ENCODE data around the gene ZMYM2. TPM values are rescaled to one million over a fixed set of nuclear protein-coding genes. Genes with fewer than 3 reads are reported as not detected.

Gene ZMYM2
- total and polyA plus RNA-seq, 2 donors (not counting 3 experiments of a cell fraction or from before 2014, with no cell fraction given), result 14.7 to 75.3 TPM

GRCh38 chr13:20130012-20130411 lies 171.5 kb downstream of the ZMYM2 start:
- peaks cover 4% of the 10 kb centered on the region for H3K4me1 ChIP-seq (ENCODE audit: control insufficient read depth, extremely low read depth, insufficient read depth, low read length)
- dilution Hi-C loops (cut with MboI; ENCODE audit: extremely low pct_ligation_motif_present, low sequenced_read_pairs) (no loop called here), intact Hi-C loops (cut with micrococcal nuclease) (no loop called here)
- no peaks in the 10 kb centered on the region for H3K36me3 ChIP-seq (ENCODE audit: control insufficient read depth in 2 of 2, extremely low read depth in 1 of 2, insufficient read depth in 2 of 2, low read length in 2 of 2)
- H3K9me3 ChIP-seq (replicated peaks; ENCODE audit: control insufficient read depth, insufficient read depth, low read length), result no peaks in the 10 kb centered on the region
- CTCF ChIA-PET, result no interaction called here
- H3K27ac ChIP-seq (ENCODE audit: insufficient read depth, low read depth, low read length), result no peak overlapping the region
- H3K4me3 ChIP-seq (replicated peaks in 1 of 3; ENCODE audit: insufficient read depth in 1 of 3, low read depth in 1 of 3, low read length in 3 of 3), result no peak overlapping the region
- no peaks in the 10 kb centered on the region for H3K79me2 ChIP-seq (ENCODE audit: control insufficient read depth, insufficient read depth, low read length)
- no TSS peak for BruUV-seq (replicated peaks)
- peaks cover 25% of the 10 kb centered on the region in 2 experiments for H3K27me3 ChIP-seq (ENCODE audit: control insufficient read depth in 2 of 2, insufficient read depth in 2 of 2, low read length in 2 of 2)
- no peak overlapping the region for H2AFZ ChIP-seq (ENCODE audit: low read depth, low read length)
- DNase-seq (ENCODE audit: low read depth, low spot score), result no peak
- H3K9me1 ChIP-seq (replicated peaks; ENCODE audit: control insufficient read depth, extremely low read depth, insufficient read depth, low read length), result no peaks in the 10 kb centered on the region
- H3K4me2 ChIP-seq (ENCODE audit: insufficient read depth, low read length), result no peak overlapping the region
- no peak for FAIRE-seq
- H3K9ac ChIP-seq (replicated peaks; ENCODE audit: extremely low read depth, insufficient read depth, low read length), result no peak overlapping the region
- TF ChIP-seq JUN (IDR thresholded peaks at IDR 0.05; ENCODE audit: borderline replicate concordance, insufficient read depth, insufficient read length, low read depth), result no peak
- no peak for TF ChIP-seq MYC (IDR thresholded peaks at IDR 0.05; ENCODE audit: low read depth, low read length)
- TF ChIP-seq, protein P1, sequence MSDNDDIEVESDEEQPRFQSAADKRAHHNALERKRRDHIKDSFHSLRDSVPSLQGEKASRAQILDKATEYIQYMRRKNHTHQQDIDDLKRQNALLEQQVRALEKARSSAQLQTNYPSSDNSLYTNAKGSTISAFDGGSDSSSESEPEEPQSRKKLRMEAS (IDR thresholded peaks at IDR 0.05; ENCODE audit: insufficient read depth, insufficient read length), result no peak
- TF ChIP-seq POLR2AphosphoS5 (IDR thresholded peaks at IDR 0.05; ENCODE audit: insufficient read depth, low read depth, low read length), result no peak
- TF ChIP-seq POLR2A (IDR thresholded peaks at IDR 0.05; ENCODE audit: low read depth, low read length), result no peak
- no peak for TF ChIP-seq GATA2 (IDR thresholded peaks at IDR 0.05; ENCODE audit: insufficient read depth, insufficient read length, low read depth, low read length)
- TF ChIP-seq CTCF (IDR thresholded peaks at IDR 0.05; ENCODE audit: extremely low read depth in 1 of 2, insufficient read depth in 1 of 2, low read depth in 1 of 2, low read length in 2 of 2), result no peak
- no peak for TF ChIP-seq FOS (IDR thresholded peaks at IDR 0.05; ENCODE audit: borderline replicate concordance, insufficient read depth, low read length)
- TF ChIP-seq EZH2 (IDR thresholded peaks at IDR 0.05; ENCODE audit: borderline replicate concordance, low read depth, low read length, severe bottlenecking), result no peak
- POLR2A ChIA-PET, result no interaction called here
- H4K20me1 ChIP-seq (replicated peaks; ENCODE audit: control insufficient read depth, extremely low read depth, insufficient read depth, low read length), result no peaks in the 10 kb centered on the region
